MM.1S (cell line): Measurements from ENCODE around the gene NUP85.

Experiments used
- CTCF ChIP-seq: fragments of 300-600 bp; sonication (generic); IDR thresholded peaks from 2 replicates; pipeline ENCODE4 v1.5.1; 2016; ENCODE audit warnings: antibody characterized with exemption, low read length, mixed read lengths
- EZH2 ChIP-seq: fragments of 300-600 bp; sonication (generic); optimal IDR thresholded peaks from 2 replicates; pipeline ENCODE3; 2017; ENCODE audit warnings: low read depth, mild to moderate bottlenecking, antibody characterized with exemption, low read length, mixed read lengths
- EZH2phosphoT487 ChIP-seq: fragments of 300-600 bp; sonication (generic); IDR thresholded peaks from 2 replicates; pipeline ENCODE4 v1.6.1; 2018; ENCODE audit warnings: antibody characterized with exemption, low read length

- no peak for TF ChIP-seq EZH2
- no peak for TF ChIP-seq CTCF
- no peak for TF ChIP-seq EZH2phosphoT487
Observed at GRCh38 chr17:75188614-75189013, 16.9 kb upstream of the NUP85 start.
